Embryonic facial prominence (tissue), 1 donor: ENCODE results near the gene MTX2.
"Not testable (repeated sequence)": the region's sequence is repeated elsewhere in the genome, so short reads cannot be mapped to it uniquely, and the experiment has no call there.

Source experiments
- DNase-seq: peaks from one replicate; pipeline ENCODE4 v3.0.0-alpha.2; 2016; ENCODE audit errors: extremely low spot score

Gene MTX2

DNA sequence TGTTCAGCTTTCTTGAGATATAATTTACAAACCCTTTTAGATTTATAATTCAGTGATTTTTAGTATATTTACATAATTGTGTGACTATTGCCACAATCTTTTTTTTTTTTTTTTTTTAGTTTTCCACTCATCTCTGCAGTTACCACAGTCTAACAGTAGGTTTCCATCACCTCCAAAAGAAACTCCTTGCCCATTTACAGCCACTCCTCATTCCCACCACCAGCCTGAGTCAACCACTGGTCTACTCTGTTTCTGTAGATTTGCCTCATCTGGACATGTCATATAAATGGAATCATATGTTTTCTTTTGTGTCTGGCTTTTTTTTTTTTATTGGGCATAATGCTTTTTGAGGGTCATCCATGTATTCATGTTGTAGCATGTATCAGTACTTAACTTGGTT, 16.1 kb downstream of the MTX2 start:
- DNase-seq, result no peak

DNA sequence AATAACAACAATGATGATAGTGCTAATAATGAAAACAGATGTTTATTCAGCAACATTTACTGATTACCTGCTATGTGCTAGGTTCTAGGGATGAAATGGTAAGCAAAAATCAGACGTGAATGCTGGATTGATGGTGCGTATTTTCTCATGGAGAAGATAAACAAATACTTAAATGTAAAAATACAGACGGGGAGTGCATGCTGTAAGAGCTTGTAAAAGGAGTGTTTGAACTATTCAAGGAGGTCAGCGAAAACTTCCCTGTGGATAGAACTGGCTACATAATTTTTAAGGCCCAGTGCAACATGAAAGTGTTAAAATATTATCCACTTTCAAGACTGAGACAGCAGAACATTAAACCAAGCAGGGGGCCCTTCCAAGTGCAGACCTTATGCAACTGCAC, 22.1 kb downstream of the MTX2 start:
- DNase-seq, result no peak

DNA sequence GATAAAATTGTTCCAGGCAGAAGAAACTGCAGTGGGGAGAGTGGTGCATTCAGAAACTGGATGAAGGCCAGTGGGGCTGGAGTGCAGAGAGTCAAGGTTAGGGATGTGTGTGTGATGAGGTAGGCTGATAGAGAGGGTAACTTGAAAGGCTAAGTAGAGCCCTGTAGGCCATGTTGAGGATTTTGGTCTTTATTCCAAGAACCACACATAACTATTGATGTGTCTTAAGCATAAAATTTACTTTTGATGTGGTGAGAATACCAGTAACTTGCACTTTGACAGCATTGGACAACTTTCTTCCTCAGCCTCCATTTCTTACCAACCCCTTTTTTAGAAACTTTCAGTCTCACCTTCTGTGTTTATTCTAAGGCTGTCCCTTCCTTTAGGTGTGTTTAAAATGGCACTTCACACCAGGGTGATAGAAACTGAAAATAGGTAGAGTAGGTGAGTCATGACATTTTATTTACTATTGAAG, 22.6 kb downstream of the MTX2 start:
- DNase-seq, result no peak

DNA sequence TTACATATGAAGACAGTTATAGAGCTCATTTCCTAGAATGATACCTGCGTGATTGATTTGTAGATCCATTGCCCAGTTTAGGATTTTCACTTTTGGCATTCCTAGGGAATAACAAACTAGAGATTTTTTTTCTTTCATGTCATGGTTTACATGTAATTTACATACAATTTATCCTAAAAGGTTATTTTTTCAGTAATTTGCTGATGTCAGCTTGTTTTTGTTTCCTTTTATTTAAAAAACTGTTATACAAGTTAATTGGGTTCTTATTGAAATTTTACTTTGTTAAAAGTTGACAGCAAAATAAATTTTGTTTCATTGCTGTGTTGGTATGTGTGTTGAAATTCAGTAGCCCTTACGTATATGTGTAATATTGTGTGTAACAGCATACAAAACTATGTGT, 23.4 kb downstream of the MTX2 start:
- no peak for DNase-seq

DNA sequence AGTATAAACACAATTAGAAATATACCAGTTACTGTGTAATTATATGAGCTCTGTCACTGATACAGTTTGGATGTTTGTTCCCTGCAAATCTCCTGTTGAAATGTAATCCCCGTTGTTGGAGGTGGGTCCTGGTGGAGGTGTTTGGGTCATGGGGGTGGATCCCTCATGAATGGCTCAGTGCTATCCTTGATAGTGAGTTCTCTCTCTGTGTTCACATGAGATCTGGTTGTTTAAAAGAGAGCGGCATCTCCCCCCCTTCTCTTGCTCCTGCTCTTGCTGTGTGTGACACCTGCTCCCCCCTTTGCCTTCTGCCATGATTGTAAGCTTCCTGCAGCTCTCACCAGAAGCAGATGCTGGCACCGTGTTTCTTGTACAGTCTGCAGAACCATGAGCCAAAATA, 24.1 kb downstream of the MTX2 start:
- no peak for DNase-seq

DNA sequence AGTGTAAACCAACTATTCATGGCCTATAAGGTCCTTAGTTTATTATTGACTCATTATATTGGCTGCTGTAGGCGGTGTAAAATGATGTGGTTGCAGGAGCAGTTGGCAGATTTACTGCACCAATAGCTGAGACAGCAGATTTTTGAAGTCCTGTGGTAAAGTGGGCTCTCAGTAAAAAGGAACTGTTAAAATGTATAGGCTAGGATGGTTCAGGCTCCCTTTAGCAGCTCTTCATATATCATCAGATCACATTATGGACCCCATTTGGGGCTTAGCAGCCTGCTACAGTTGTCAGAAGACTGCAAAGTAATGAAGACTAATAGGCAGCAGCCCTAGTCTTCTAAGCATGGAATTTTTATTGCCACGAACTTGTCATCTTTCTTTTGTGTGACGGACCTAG, 27.8 kb downstream of the MTX2 start:
- no peak for DNase-seq

DNA sequence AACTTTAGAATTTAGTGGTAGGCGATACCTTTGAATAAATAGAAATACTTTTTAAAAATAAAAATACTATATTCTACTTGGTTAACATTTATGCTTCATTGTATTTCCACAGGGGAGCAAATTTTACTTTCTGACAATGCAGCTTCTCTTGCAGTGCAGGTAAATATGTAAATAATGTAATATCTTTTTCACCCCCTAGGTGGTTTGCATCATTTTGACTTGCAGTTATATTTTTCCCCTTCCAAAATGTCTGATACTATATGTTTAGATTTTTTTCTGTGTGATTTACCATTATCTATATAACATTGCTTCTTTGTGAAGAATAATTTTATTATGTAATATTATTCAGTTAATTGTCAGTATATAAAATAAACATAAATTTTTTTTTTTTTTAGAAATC, 28.5 kb downstream of the MTX2 start:
- DNase-seq, result no peak

DNA sequence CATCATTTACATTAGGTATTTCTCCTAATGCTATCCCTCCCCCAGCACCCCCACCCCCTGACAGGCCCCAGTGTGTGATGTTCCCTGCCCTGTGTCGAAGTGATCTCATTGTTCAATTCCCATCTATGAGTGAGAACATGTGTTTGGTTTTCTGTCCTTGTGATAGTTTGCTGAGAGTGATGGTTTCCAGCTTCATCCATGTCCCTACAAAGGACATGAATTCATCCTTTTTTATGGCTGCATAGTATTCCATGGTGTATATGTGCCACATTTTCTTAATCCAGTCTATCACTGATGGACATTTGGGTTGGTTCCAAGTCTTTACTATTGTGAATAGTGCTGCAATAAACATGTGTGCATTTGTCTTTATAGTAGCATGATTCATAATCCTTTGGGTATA, 36.8 kb downstream of the MTX2 start:
- not testable (repeated sequence) for DNase-seq

DNA sequence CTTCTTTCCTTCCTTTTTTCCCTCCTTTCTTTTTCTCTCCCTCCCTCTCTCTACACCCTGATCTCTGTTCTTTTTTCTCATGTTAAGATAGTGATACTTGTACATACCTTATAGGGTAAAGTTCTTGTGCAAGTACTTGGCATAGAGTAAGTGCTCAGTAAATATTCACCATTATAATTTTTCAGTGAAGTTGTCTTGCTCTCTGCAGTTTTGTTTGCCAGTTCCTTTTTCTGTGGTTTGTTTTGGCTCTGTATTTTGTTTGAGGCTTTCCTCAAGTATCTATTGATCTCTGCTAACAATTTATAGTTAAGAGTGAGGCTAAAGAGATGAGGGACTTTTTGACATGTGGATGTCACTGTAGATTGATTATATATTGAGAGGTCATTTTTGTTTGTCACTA, 48.0 kb downstream of the MTX2 start:
- no peak for DNase-seq

DNA sequence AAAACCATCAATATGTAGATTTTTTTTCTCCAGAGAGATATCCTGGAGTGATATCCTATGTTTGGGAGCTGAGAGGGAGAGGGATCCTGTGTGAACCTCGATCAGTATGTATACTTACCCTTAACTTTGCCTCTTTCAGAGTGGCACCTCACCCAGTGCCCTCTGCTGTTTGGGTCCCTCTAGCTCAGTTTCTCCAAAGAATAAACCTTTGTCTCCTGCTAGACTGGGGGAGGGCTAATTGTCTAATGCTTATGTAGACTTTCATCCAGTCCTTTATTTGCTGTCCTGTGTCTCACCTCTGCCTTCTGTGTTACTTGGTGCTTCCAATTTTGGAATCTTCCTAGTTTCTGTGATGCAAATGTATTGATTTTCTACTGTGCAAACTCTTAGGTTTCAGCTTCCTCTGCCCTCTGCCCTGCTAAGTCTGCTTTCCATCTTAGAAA, 48.4 kb downstream of the MTX2 start:
- no peak for DNase-seq

DNA sequence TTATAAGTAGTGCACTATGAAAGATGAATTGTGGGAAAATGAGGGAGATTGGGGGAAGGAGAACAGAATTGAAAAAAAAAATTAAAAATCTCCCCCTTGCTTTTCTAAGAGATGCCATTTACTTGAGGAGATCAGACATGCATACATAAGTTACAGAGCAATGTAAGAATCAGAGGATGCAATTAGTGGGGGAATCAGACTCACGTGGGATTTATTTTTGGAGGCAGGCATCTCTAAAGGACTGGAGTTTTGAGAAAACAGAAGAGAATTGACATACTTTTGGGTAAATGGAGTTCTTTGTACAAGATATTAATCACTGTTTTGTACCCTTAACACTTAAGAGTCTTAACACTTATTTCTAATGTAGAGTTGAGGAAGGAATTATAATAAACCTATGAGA, 52.7 kb downstream of the MTX2 start:
- DNase-seq, result no peak

DNA sequence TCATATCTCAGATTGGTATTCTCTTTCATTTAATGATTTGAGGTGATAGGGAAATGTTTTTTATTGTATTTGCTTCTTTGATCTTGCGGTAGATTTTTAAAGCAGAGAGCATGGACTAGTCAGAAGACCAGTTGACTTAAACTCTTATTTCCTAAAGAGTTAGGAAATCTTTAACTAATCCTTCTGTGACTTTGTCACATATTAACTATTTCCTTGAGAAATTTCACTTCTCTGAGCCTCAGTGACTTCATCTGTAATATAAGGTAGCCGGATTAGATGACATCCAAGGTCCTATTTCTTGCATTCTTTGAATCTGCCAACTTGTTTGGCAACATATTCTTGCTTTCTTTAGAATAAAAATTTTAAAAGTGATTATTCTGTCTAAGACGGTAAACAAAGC, 55.6 kb downstream of the MTX2 start:
- no peak for DNase-seq

DNA sequence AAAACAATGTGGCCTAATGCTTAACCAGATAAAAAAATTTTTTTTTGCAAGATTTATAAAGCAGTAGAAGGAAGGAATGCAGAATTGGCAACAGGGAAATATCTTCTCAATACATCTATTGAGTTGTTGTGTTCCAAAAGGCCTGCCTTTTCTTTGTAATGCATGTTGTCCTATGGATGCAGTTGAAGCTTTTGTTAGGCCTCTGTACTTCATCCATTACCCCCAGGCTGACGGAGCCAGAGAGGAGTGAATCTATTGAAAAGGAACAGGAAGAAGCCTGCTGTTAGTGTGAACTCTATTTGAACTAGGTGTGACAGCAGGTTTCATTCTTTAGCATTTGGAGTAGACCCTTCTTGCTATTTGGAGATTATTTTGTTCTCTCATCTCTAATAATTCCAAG, 56.5 kb downstream of the MTX2 start:
- DNase-seq, result no peak

DNA sequence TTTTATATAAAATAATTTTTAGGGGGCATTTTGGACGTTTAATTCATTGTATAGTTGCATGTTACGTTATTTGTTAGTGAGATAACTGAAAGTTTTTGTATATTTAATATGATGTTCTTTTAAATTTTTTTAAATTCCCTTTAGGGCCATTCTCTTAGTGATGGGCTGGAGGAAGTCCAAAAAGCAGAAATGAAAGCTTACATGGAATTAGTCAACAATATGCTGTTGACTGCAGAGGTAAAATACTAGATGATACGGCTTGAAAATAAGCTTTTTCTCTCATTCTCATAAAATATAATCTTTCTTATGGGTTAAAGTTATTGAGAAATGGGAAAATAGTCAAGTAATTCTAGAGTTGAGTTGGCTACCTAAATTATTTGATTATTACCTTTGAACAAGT, 58.9 kb downstream of the MTX2 start:
- no peak for DNase-seq

DNA sequence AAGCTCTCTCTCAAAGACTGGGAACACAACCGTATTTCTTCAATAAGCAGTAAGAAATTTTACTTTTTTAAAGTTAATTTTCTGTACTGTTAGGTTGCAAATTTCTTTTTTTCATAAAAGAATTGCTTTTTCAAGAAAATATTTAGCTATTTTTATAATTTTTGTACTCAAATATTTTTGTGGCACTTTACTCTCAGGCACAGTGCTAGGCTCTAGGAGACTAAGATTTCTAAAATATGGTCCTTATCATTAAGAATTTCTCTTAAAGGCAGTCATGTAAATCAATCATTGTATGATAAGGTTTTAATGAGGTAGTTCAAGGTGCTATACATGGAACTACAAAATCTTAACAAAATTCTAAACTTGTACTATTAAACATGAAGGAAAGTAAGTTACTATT, 61.4 kb downstream of the MTX2 start:
- DNase-seq, result no peak

DNA sequence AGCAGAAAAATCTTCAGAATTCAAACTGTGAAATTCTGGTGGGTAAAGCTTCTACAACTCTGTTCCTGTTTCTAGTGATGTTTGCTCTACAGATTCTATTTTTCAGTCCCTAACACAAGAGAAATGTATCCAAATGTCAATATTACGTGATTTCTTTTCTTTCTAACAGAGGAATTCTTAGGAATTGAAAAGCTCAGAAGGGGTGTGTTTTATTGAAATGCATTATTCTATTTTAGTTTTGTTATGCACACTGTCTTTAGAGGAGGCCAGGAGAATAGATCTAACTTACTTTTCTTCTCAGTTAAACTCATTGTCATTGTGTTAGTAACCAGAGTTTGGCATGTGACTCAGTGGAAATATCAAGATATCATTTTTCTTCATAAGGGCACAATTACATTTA, 62.4 kb downstream of the MTX2 start:
- DNase-seq, result no peak

DNA sequence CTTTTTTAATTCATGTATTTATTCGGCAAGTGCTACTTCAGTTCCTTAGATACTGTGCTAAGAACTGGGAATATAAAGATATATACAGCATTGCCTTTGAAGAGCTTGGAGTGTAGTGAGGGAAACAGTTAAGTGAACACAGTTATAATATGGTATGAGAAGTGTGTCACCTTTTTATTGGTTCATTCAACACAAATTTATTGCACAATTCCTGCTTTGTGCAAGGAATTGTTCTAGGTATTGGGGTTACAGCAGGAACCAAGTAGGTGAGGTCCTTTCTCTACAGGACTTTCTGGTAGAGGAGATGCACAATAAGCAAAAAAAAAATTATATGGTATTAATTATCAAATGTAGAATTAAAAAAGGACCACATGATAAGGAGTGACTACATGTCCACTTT, 65.5 kb downstream of the MTX2 start:
- DNase-seq, result no peak

DNA sequence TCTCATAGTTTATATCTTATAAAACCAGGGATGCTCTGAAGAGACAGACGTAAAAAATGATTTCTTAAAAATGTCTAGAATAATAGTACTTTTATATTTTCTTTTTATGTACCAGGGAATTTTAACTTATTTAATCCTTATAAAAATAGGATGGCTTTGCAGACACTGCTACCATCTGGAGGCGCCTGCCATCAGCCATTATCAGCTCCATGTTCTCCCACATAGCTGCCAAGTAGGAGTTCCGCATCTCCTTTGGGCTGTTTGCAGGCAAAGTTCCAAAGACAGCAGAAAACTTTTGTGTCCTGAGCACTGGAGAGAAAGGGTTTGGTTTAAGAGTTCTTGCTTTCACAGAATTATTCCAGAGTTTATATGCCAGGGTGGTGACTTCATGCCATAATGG, 69.2 kb downstream of the MTX2 start:
- no peak for DNase-seq

DNA sequence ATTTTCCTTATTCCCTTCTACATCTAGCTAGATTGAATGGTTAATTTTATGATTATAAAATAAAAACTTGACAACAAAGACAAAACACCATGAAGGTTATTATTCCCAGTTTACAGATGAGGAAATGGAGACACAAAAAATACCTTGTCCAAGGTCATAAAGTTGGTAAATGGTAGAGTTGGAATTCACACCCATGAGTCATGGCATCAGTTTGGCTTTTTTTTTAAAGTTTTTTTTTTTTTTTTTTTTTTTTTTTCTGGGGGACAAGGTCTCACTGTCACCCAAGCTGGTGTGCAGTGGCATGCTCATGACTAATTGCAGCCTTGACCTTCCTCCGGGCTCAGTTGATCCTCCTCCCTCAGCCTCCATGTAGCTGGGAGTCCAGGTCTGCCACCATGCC, 70.0 kb downstream of the MTX2 start:
- DNase-seq, result no peak

DNA sequence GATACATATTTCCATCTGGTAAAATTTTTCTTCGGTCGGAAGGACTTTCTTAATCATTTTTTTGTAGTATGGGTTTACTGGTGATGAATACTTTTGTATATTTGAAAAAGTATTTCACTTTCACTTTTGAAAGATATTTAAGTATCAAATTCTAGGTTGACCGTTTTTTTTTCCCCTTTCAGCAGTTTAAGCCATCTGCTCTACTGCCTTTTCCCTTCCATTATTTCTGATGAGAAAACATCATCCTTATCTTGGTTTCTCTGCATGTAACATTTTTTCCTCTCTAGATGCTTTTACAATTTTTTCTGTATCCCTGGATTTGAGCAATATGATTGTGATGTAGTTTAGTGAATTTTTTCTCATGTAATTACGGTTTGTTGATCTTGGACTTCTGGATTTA, 87.0 kb downstream of the MTX2 start:
- no peak for DNase-seq

DNA sequence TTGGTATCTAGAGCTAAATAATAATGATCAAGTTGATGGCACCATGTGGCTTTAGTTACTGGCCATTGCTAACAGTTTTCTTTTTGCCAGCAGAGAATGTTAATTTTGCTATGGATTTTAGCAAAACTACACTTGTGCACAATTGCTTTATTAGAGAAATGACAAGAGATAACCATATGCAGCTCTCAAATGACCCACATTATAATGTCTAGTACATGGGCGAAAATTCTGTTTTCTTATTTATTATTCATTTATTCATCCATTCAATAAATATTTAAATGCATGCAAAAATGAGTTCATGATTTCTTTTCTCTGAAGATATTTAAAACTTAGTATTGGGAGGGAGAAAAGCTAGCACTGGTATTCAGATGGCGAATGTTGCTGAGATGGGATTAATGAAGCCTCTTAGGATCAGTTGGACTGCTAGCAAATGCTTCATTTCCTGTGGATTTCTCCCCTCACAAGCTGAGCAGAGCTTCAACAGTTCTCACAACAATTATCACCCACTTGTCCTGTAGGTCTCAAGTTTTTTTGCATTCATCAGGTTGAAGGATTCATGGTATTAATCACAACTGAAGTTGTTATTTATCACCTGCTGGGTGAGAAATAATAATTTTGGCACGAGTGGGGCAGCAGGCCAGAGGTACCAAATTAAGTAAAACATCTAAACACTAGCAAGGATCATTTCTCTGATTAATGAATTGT, 95.2 kb downstream of the MTX2 start:
- DNase-seq, result no peak

DNA sequence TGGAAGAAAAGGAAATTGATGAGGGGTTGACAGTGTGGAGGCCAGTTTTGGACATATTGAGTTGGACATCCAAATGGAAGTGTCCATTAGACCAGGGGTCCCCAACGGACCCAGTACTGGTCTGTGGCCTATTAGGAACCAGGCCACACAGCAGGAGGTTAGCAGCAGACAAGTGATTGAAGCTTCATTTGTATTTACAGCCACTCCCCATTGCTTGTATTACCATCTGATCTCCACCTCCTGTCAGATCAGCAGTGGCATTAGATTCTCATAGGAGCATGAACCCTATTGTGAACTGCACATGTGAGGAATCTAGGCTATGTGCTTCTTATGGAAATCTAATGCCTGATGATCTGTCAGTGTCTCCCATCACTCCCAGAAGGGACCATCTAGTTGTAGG, 99.1 kb downstream of the MTX2 start:
- no peak for DNase-seq

DNA sequence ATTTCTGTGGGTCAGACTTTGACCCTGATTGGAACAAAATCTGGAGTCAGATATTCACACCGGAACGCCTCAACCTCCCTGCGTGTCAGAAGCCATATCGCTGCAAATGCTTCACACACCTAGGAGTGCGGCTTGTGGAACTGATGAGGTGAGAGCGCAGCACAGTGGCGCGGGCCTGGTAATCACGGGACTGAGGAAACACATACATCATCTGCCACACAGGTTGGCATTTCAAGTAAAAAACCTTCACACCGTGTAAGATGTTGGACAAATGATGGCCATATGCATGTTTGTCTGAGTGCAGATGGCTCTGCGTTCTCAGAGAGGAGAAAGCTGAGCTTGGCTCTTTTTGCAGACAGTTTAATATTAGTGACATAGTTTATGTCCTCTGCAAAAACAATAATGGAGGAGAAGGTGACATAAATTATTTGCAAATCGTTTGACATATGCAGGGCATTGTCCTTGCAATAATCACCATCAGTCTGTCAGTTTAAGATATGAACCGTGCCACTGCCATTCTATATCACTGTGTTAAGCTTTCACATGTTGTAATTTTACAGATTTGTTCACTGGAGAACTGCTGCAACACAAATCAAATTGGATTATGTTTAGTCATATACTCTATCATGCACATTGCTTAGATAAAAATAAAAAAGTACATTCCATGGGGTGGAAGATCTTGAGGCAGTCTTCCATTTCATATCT, 101.4 kb downstream of the MTX2 start:
- DNase-seq, result no peak

DNA sequence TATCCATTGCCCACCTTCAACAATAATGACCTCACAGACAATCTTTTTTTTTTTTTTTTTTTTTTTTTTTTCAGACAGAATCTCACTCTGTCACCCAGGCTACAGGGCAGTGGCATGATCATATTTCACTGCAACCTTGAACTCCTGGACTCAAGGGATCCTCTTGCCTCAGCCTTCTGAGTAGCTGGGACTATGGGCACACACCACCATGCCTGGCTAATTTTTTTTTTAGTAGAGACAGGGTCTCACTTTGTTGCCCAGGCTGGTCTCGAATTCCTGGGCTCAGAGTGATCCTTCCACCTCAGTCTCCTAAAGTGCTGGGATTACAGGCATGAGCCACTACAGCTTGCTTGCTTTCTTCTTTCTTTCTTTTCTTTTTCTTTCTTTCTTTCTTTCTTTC, 103.9 kb downstream of the MTX2 start:
- DNase-seq, result not testable (repeated sequence)
